Measurements from ENCODE around the gene BICD1. TPM values are rescaled to one million over a fixed set of nuclear protein-coding genes. Genes with fewer than 3 reads are reported as not detected.

The BICD1 gene
- total and polyA plus RNA-seq, 2 of the 13 experiments (the other 11 are each of a cell fraction or from before 2014, with no cell fraction given): 4.5 to 5.2 TPM

- no peaks in the 10 kb centered on the region for H3K79me2 ChIP-seq (ENCODE audit: insufficient read depth, low read length)
- no peaks in the 10 kb centered on the region for H4K20me1 ChIP-seq (ENCODE audit: insufficient read depth, low read length)
- intact Hi-C loops (cut with micrococcal nuclease; ENCODE audit: unreplicated experiment): no loop called here
- in situ Hi-C loops (cut with HindIII; ENCODE audit: extremely low pct_ligation_motif_present, low pct_unique_long_range_greater_than_20kb): no loop called here
- H3K27me3 ChIP-seq (ENCODE audit: control insufficient read depth in 1 of 2, insufficient read depth in 2 of 2, low read length in 2 of 2): no peaks in the 10 kb centered on the region
- POLR2A ChIA-PET: no interaction called here
- H3K4me1 ChIP-seq (ENCODE audit: insufficient read depth, low read length): no peaks in the 10 kb centered on the region
- no TSS peak for BruUV-seq (replicated peaks)
- no peaks in the 10 kb centered on the region for H3K36me3 ChIP-seq (replicated peaks in 1 of 2; ENCODE audit: control insufficient read depth in 1 of 2, insufficient read depth in 2 of 2, low read length in 2 of 2)
- H3K9ac ChIP-seq (ENCODE audit: insufficient read depth, low read depth, low read length): no peak overlapping the region
- ATAC-seq (no peak), FAIRE-seq (no peak), DNase-seq (ENCODE audit: low spot score) (no peak)
- H3K4me3 ChIP-seq (replicated peaks in 1 of 3; ENCODE audit: insufficient read depth in 1 of 3, low read depth in 2 of 3, low read length in 3 of 3): no peak overlapping the region
- WGBS (ENCODE audit: low lambda C conversion rate): 73% methylated on average over 2 of the region's 2 CpGs
- H3K27ac ChIP-seq (ENCODE audit: extremely low read length, insufficient read depth, low read length): no peak overlapping the region
- H3K4me2 ChIP-seq (ENCODE audit: low read depth, low read length): no peak overlapping the region
- H2AFZ ChIP-seq (ENCODE audit: low read length): no peak overlapping the region
- TF ChIP-seq ZNF883 (CRISPR knock-in tag; IDR thresholded peaks at IDR 0.05; ENCODE audit: not compliant biosample characterization) (no peak), PLSCR1 (CRISPR knock-in tag; IDR thresholded peaks at IDR 0.05; ENCODE audit: borderline replicate concordance) (no peak), MED1 (CRISPR knock-in tag; IDR thresholded peaks at IDR 0.05) (no peak)
- H3K9me3 ChIP-seq (ENCODE audit: low read length): peaks cover 14% of the 10 kb centered on the region
- CTCF ChIA-PET (ENCODE audit: low intra/inter-chr PET ratio, low total read pairs): no interaction called here
Measured at GRCh38 chr12:32198555-32198954, 91.9 kb downstream of the BICD1 start.

GRCh38 chr12:32201096-32201495 is 94.4 kb downstream of the BICD1 start:
- BruUV-seq (replicated peaks): no TSS peak
- DNase-seq (ENCODE audit: low spot score): no peak
- intact Hi-C loops (cut with micrococcal nuclease; ENCODE audit: unreplicated experiment): no loop called here
- H2AFZ ChIP-seq (ENCODE audit: low read length): no peak overlapping the region
- ChIA-PET POLR2A (no interaction called here), CTCF (ENCODE audit: low intra/inter-chr PET ratio, low total read pairs) (no interaction called here)
- H3K9me3 ChIP-seq (ENCODE audit: low read length): no peaks in the 10 kb centered on the region
- no peak for ATAC-seq
- no peak overlapping the region for H3K4me3 ChIP-seq (replicated peaks in 1 of 3; ENCODE audit: insufficient read depth in 1 of 3, low read depth in 2 of 3, low read length in 3 of 3)
- H3K9ac ChIP-seq (ENCODE audit: insufficient read depth, low read depth, low read length): no peak overlapping the region
- no peaks in the 10 kb centered on the region for H3K36me3 ChIP-seq (replicated peaks in 1 of 2; ENCODE audit: control insufficient read depth in 1 of 2, insufficient read depth in 2 of 2, low read length in 2 of 2)
- no peak overlapping the region for H3K27ac ChIP-seq (ENCODE audit: extremely low read length, insufficient read depth, low read length)
- no peaks in the 10 kb centered on the region for H3K4me1 ChIP-seq (ENCODE audit: insufficient read depth, low read length)
- H4K20me1 ChIP-seq (ENCODE audit: insufficient read depth, low read length): no peaks in the 10 kb centered on the region
- no peaks in the 10 kb centered on the region for H3K79me2 ChIP-seq (ENCODE audit: insufficient read depth, low read length)
- in situ Hi-C loops (cut with HindIII; ENCODE audit: extremely low pct_ligation_motif_present, low pct_unique_long_range_greater_than_20kb): no loop called here
- no peak for FAIRE-seq
- WGBS (ENCODE audit: low lambda C conversion rate): 91% methylated on average over 2 of the region's 2 CpGs
- H3K27me3 ChIP-seq (ENCODE audit: control insufficient read depth in 1 of 2, insufficient read depth in 2 of 2, low read length in 2 of 2): no peaks in the 10 kb centered on the region
- H3K4me2 ChIP-seq (ENCODE audit: low read depth, low read length): no peak overlapping the region
- no peak for TF ChIP-seq THYN1 (CRISPR knock-in tag; IDR thresholded peaks at IDR 0.05; ENCODE audit: borderline replicate concordance, low read depth)
- TF ChIP-seq CTCF (CRISPR knock-in tag; IDR thresholded peaks at IDR 0.05): no peak
- no peak for TF ChIP-seq HOXA9 (CRISPR knock-in tag; IDR thresholded peaks at IDR 0.05; ENCODE audit: borderline replicate concordance)
- TF ChIP-seq ZNF879 (CRISPR knock-in tag; IDR thresholded peaks at IDR 0.05): no peak
- no peak for TF ChIP-seq SUZ12 (IDR thresholded peaks at IDR 0.05; ENCODE audit: low read depth, low read length)
- TF ChIP-seq SP1 (IDR thresholded peaks at IDR 0.05): no peak
- no peak for TF ChIP-seq SP1 (CRISPR knock-in tag; IDR thresholded peaks at IDR 0.05)
- TF ChIP-seq ZNF562 (CRISPR knock-in tag; IDR thresholded peaks at IDR 0.05; ENCODE audit: borderline replicate concordance): no peak
- TF ChIP-seq ZBTB4 (CRISPR knock-in tag; IDR thresholded peaks at IDR 0.05; ENCODE audit: borderline replicate concordance): no peak
- no peak for TF ChIP-seq CHD2 (IDR thresholded peaks at IDR 0.05; ENCODE audit: low read depth, low read length)
- TF ChIP-seq MAFK (conservative IDR thresholded peaks at IDR 0.05 in 1 of 2, IDR thresholded peaks at IDR 0.05 in 1 of 2; ENCODE audit: low read length in 2 of 2): no peak
- TF ChIP-seq ZNF816 (CRISPR knock-in tag; IDR thresholded peaks at IDR 0.05; ENCODE audit: borderline replicate concordance): no peak

All from HepG2 (cell line).